ENCODE data around the gene XPOT.

The XPOT gene

GRCh38 chr12:64418209-64418608, 14.0 kb downstream of the XPOT start:
- no peak for DNase-seq (ENCODE audit: low read depth in 3 of 3)

- DNase-seq (ENCODE audit: low read depth in 3 of 3): no peak
Observed at GRCh38 chr12:64419696-64420095, 15.5 kb downstream of the XPOT start.

GRCh38 chr12:64427988-64428387, 23.8 kb downstream of the XPOT start:
- no peak for DNase-seq (ENCODE audit: low read depth in 3 of 3)

GRCh38 chr12:64428956-64429355, 24.8 kb downstream of the XPOT start:
- no peak for DNase-seq (ENCODE audit: low read depth in 3 of 3)

- no peak for DNase-seq (ENCODE audit: low read depth in 3 of 3)
Observed at GRCh38 chr12:64430886-64431285, 26.7 kb downstream of the XPOT start.

- DNase-seq (ENCODE audit: low read depth in 3 of 3): no peak
Observed at GRCh38 chr12:64431791-64432190, 27.6 kb downstream of the XPOT start.

GRCh38 chr12:64433915-64434314, 29.7 kb downstream of the XPOT start:
- no peak for DNase-seq (ENCODE audit: low read depth in 3 of 3)

GRCh38 chr12:64440100-64440499, 35.9 kb downstream of the XPOT start:
- DNase-seq (ENCODE audit: low read depth in 3 of 3): no peak

GRCh38 chr12:64445490-64445889, 41.3 kb downstream of the XPOT start:
- DNase-seq (ENCODE audit: low read depth in 3 of 3): no peak

- DNase-seq (ENCODE audit: low read depth in 3 of 3): no peak
Observed at GRCh38 chr12:64446295-64446694, 42.1 kb downstream of the XPOT start.

GRCh38 chr12:64450057-64450640, 46.0 kb downstream of the XPOT start:
- no peak for DNase-seq (ENCODE audit: low read depth in 3 of 3)

- DNase-seq (ENCODE audit: low read depth in 3 of 3): no peak
Observed at GRCh38 chr12:64450711-64451486, 46.7 kb downstream of the XPOT start.

- DNase-seq (ENCODE audit: low read depth in 3 of 3): peak; percentile 48 to 54 (median 49)
Observed at GRCh38 chr12:64451687-64452558, 47.7 kb downstream of the XPOT start, which contains the start of gene TBK1. TBK1 (plus strand) TSS chr12:64452120; CDS start chr12:64455871, 3,751 bp downstream.

GRCh38 chr12:64452559-64453329, 48.6 kb downstream of the XPOT start:
- DNase-seq (ENCODE audit: low read depth in 3 of 3): no peak

- DNase-seq (ENCODE audit: low read depth in 3 of 3): no peak
Observed at GRCh38 chr12:64455506-64455905, 51.3 kb downstream of the XPOT start.

GRCh38 chr12:64456119-64456518, 51.9 kb downstream of the XPOT start:
- no peak for DNase-seq (ENCODE audit: low read depth in 3 of 3)

GRCh38 chr12:64457032-64457431, 52.8 kb downstream of the XPOT start:
- DNase-seq (ENCODE audit: low read depth in 3 of 3): peak in 1 of 3 donors; percentile 38

- no peak for DNase-seq (ENCODE audit: low read depth in 3 of 3)
Observed at GRCh38 chr12:64457466-64457865, 53.3 kb downstream of the XPOT start.

GRCh38 chr12:64457923-64458322, 53.7 kb downstream of the XPOT start:
- DNase-seq (ENCODE audit: low read depth in 3 of 3): no peak

GRCh38 chr12:64459394-64459891, 55.3 kb downstream of the XPOT start:
- DNase-seq (ENCODE audit: low read depth in 3 of 3): no peak

GRCh38 chr12:64461634-64462414, 57.6 kb downstream of the XPOT start:
- no peak for DNase-seq (ENCODE audit: low read depth in 3 of 3)

Data from stimulated activated CD4-positive, alpha-beta T cell treated with anti-CD3 and anti-CD28 coated beads, TNF-alpha, amount 100 ng/mL, for 48 hours (primary cell).